Neural cell (in vitro differentiated cells): ENCODE measurements around the gene ACTR1A. TPM values are rescaled to one million over a fixed set of nuclear protein-coding genes. Genes with fewer than 3 reads are reported as not detected.

Source experiments
- H2AFZ ChIP-seq: fragments of 200-600, 300-800 bp; sonication (generic), shearing (Covaris generic); 2 replicates; pipeline ENCODE4 v1.6.0; 2014; ENCODE audit warnings: low read depth, mild to moderate bottlenecking, antibody characterized with exemption, low read length, moderate library complexity
- H3F3A ChIP-seq: fragments of 200-600 bp; shearing (Covaris generic); 2 replicates; pipeline ENCODE4 v1.6.1; 2016; ENCODE audit warnings: mild to moderate bottlenecking, moderate library complexity, mixed read lengths, antibody characterized with exemption, low read length; ENCODE audit not compliant: insufficient read depth, poor library complexity, severe bottlenecking
- H3K27ac ChIP-seq: fragments of 200-600, 300-800 bp; sonication (generic), shearing (Covaris generic); 2 replicates; pipeline ENCODE4 v1.5.1; 2014; ENCODE audit warnings: mild to moderate bottlenecking, low read length, moderate library complexity
- H3K27me3 ChIP-seq: fragments of 300-800, 200-600 bp; sonication (generic), shearing (Covaris generic); 2 replicates; pipeline ENCODE4 v1.6.0; 2014; ENCODE audit warnings: mild to moderate bottlenecking, low read depth, low read length, moderate library complexity; ENCODE audit not compliant: insufficient read depth
- H3K36me3 ChIP-seq: fragments of 300-800, 200-600 bp; sonication (generic), shearing (Covaris generic); 2 replicates; pipeline ENCODE4 v1.5.1; 2014; ENCODE audit warnings: mild to moderate bottlenecking, antibody characterized with exemption, low read length, moderate library complexity; ENCODE audit not compliant: insufficient read depth
- H3K4me2 ChIP-seq: fragments of 300-800, 200-600 bp; sonication (generic), shearing (Covaris generic); 2 replicates; pipeline ENCODE4 v1.6.0; 2014; ENCODE audit warnings: mild to moderate bottlenecking, low read length
- H3K4me3 ChIP-seq: fragments of 300-800, 200-600 bp; sonication (generic), shearing (Covaris generic); 2 replicates; pipeline ENCODE4 v1.5.1; 2014; ENCODE audit warnings: mild to moderate bottlenecking, low read length, moderate library complexity
- H3K79me2 ChIP-seq: fragments of 200-600 bp; shearing (Covaris generic); replicated peaks from 2 replicates; pipeline ENCODE4 v1.6.0; 2014; ENCODE audit warnings: mild to moderate bottlenecking, low read length, moderate library complexity; ENCODE audit not compliant: insufficient read depth
- H3K9ac ChIP-seq: fragments of 300-800, 200-600 bp; sonication (generic), shearing (Covaris generic); 2 replicates; pipeline ENCODE4 v1.6.1; 2016; ENCODE audit warnings: mild to moderate bottlenecking, low read length, mixed read lengths
- H3K9me2 ChIP-seq: fragments of 200-600 bp; shearing (Covaris generic); 2 replicates; pipeline ENCODE4 v1.6.1; 2016; ENCODE audit warnings: mild to moderate bottlenecking, low read length, mixed read lengths; ENCODE audit not compliant: insufficient read depth
- H3K9me3 ChIP-seq: fragments of 200-600, 300-800 bp; sonication (generic), shearing (Covaris generic); 2 replicates; pipeline ENCODE4 v1.6.1; 2016; ENCODE audit warnings: mild to moderate bottlenecking, mixed run types, low read length, moderate library complexity, mixed read lengths
- H4K20me1 ChIP-seq: fragments of 200-600 bp; shearing (Covaris generic); 2 replicates; pipeline ENCODE4 v1.6.1; 2016; ENCODE audit warnings: mild to moderate bottlenecking, mixed run types; ENCODE audit not compliant: insufficient read depth
- CTCF ChIP-seq: fragments of 450-650 bp; IDR thresholded peaks from 2 replicates; pipeline ENCODE4 v1.5.1; 2014; ENCODE audit warnings: antibody characterized with exemption, mild to moderate bottlenecking, moderate library complexity; ENCODE audit not compliant: poor library complexity, severe bottlenecking
- EP300 ChIP-seq: fragments of 450-650 bp; conservative IDR thresholded peaks from 2 replicates; pipeline ENCODE4 v1.6.1; 2014; ENCODE audit warnings: antibody characterized with exemption, mild to moderate bottlenecking, moderate library complexity; ENCODE audit not compliant: poor library complexity, severe bottlenecking
- EZH2 ChIP-seq: fragments of 200-600, 300-800 bp; shearing (Covaris generic), sonication (generic); IDR thresholded peaks from 2 replicates; pipeline ENCODE4 v1.6.1; 2014; ENCODE audit warnings: antibody characterized with exemption, low read length, borderline replicate concordance, mild to moderate bottlenecking; ENCODE audit not compliant: insufficient read depth, poor library complexity, severe bottlenecking
- MXI1 ChIP-seq: fragments of 450-650 bp; conservative IDR thresholded peaks from 2 replicates; pipeline ENCODE4 v1.6.1; 2014; ENCODE audit warnings: antibody characterized with exemption, mild to moderate bottlenecking; ENCODE audit not compliant: poor library complexity, severe bottlenecking
- POLR2AphosphoS5 ChIP-seq: IDR thresholded peaks from 2 replicates; pipeline ENCODE4 v1.6.1; 2012
- RAD21 ChIP-seq: fragments of 450-650 bp; conservative IDR thresholded peaks from 2 replicates; pipeline ENCODE4 v1.6.1; 2014; ENCODE audit warnings: antibody characterized with exemption, mild to moderate bottlenecking, moderate library complexity
- SMC3 ChIP-seq: fragments of 450-650 bp; conservative IDR thresholded peaks from 2 replicates; pipeline ENCODE4 v1.6.1; 2014; ENCODE audit warnings: antibody characterized with exemption, mild to moderate bottlenecking, moderate library complexity; ENCODE audit not compliant: poor library complexity
- TAF1 ChIP-seq: IDR thresholded peaks from 2 replicates; pipeline ENCODE4 v1.6.1; 2012; ENCODE audit warnings: low read depth
- polyA plus RNA-seq: library from polyadenylated mRNA; depleted of rRNA; stranded (reverse); fragments of >200 nt; gene quantifications from 2 replicates; pipeline ENCODE4 v1.2.3, GENCODE V29; 2014
- TF ChIP-seq, protein P1 (sequence below): IDR thresholded peaks from 2 replicates; pipeline ENCODE4 v1.6.1; 2012; ENCODE audit warnings: borderline replicate concordance

The ACTR1A gene
- polyA plus RNA-seq, 1 donor from 2014 or later: 316 TPM

DNA sequence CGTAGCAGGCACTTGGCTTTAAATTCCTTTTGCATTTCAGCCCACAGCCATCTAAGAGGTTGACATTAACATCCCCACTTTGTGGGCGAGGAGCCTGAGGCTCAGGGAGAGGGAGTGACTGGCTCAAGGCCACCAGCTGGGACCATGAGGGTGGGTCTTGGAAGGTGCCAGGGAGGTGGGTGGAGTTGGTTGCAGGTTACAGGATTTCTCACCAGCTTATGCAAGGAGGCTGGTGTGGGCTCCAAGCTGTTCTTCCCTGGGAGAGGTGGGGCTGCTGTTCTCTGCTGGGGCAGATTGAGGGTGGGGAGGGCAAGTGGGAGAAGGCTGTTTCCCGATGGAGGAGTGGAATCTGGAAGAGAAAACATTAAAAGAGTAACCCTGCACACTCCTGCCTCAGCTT, 37.0 kb downstream of the ACTR1A start:
- Histone ChIP-seq H3K79me2 (no peaks in the 10 kb centered on the region), H4K20me1 (no peaks in the 10 kb centered on the region), H3K4me2 (no peak overlapping the region), H3K27me3 (no peaks in the 10 kb centered on the region), H2AFZ (no peak overlapping the region), H3K36me3 (no peaks in the 10 kb centered on the region), H3K9me2 (no peaks in the 10 kb centered on the region), H3K4me3 (no peak overlapping the region), H3F3A (no peaks in the 10 kb centered on the region), H3K27ac (no peak overlapping the region), H3K9ac (no peak overlapping the region), H3K9me3 (no peaks in the 10 kb centered on the region)
- no peak for TF ChIP-seq TAF1
- TF ChIP-seq EZH2: no peak
- no peak for TF ChIP-seq MXI1
- TF ChIP-seq EP300: no peak
- TF ChIP-seq, protein P1, sequence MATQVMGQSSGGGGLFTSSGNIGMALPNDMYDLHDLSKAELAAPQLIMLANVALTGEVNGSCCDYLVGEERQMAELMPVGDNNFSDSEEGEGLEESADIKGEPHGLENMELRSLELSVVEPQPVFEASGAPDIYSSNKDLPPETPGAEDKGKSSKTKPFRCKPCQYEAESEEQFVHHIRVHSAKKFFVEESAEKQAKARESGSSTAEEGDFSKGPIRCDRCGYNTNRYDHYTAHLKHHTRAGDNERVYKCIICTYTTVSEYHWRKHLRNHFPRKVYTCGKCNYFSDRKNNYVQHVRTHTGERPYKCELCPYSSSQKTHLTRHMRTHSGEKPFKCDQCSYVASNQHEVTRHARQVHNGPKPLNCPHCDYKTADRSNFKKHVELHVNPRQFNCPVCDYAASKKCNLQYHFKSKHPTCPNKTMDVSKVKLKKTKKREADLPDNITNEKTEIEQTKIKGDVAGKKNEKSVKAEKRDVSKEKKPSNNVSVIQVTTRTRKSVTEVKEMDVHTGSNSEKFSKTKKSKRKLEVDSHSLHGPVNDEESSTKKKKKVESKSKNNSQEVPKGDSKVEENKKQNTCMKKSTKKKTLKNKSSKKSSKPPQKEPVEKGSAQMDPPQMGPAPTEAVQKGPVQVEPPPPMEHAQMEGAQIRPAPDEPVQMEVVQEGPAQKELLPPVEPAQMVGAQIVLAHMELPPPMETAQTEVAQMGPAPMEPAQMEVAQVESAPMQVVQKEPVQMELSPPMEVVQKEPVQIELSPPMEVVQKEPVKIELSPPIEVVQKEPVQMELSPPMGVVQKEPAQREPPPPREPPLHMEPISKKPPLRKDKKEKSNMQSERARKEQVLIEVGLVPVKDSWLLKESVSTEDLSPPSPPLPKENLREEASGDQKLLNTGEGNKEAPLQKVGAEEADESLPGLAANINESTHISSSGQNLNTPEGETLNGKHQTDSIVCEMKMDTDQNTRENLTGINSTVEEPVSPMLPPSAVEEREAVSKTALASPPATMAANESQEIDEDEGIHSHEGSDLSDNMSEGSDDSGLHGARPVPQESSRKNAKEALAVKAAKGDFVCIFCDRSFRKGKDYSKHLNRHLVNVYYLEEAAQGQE: no peak
- no peak for TF ChIP-seq RAD21
- no peak for TF ChIP-seq POLR2AphosphoS5

DNA sequence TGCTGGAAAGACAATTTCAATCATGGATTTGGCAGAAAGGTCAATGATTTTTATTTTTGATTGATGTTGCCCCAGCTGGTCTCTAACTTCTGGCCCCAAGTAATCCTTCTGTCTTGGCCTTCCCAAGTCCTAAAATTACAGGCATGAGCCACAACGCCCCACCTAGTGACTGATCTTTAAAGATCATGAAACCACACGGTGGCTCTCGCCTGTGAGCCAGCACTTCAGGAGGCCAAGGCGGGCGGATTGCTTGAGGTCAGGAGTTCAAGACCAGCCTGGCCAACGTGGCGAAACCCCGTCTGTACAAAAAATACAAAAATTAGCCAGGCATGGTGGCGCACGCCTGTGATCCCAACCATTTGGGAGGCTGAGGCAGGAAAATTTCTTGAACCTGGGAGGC, 38.5 kb downstream of the ACTR1A start:
- no peak for TF ChIP-seq EZH2
- no peak for TF ChIP-seq TAF1
- no peak for TF ChIP-seq POLR2AphosphoS5
- TF ChIP-seq, protein P1: no peak
- no peak for TF ChIP-seq RAD21
- TF ChIP-seq EP300: no peak
- TF ChIP-seq MXI1: no peak
- no peak for TF ChIP-seq CTCF
- no peak for TF ChIP-seq SMC3
- H3K27ac ChIP-seq: no peak overlapping the region
- H3K9ac ChIP-seq: no peak overlapping the region
- no peaks in the 10 kb centered on the region for H3K36me3 ChIP-seq
- no peaks in the 10 kb centered on the region for H3F3A ChIP-seq
- no peaks in the 10 kb centered on the region for H3K9me3 ChIP-seq
- H3K79me2 ChIP-seq: no peaks in the 10 kb centered on the region
- no peaks in the 10 kb centered on the region for H3K27me3 ChIP-seq
- no peak overlapping the region for H3K4me3 ChIP-seq
- H3K4me2 ChIP-seq: no peak overlapping the region
- no peaks in the 10 kb centered on the region for H3K9me2 ChIP-seq
- no peak overlapping the region for H2AFZ ChIP-seq
- no peaks in the 10 kb centered on the region for H4K20me1 ChIP-seq
